AG10803 (cell line): ENCODE data around the gene SLC25A26.

Experiments
- DNase-seq: peaks from one replicate; pipeline ENCODE4 v3.0.0; 2010; ENCODE audit warnings: low read depth
- H3K4me3 ChIP-seq: 2 replicates; pipeline ENCODE4 v1.5.1; 2011; ENCODE audit warnings: mild to moderate bottlenecking, low read length, control low read depth
- TF ChIP-seq, protein P1 (sequence below): conservative IDR thresholded peaks from 2 replicates; pipeline ENCODE4 v1.5.1; 2011; ENCODE audit warnings: mild to moderate bottlenecking, low read length, control low read depth, inconsistent platforms

SLC25A26 gene

DNA sequence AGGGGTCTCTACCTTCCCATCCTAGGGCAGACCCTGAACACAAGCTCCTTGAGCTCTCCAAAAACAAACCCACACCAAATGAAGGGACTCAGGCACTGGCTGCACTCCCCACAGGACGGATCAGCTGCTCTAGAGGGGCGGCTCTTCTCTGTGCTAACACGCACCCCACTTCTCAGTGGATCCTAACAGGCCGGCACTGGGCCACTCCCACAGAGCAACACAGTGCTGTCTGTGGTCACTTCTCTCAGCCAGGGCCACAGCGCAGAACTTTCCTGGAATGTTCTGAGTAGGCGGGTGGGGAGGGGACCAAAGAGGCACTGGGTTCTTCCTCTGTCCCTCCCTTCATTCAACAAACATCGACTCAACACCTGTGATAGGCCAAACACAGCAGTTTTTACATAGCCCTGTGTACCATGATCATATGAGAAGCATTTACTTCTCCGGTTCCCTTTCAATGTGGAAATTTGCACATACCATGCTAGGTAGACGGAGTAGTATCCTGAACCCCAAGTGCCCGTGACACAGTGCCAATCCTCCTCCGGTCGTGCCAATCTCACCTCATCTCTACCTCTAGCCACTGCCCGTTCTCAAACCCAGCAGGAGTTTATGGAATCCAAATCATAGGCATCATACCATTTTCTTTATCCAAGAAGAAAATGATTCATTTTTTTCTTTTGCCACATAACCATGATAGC is 181.9 kb downstream of the SLC25A26 start:
- DNase-seq, result peak; percentile 36
- H3K4me3 ChIP-seq, result no peak overlapping the region
- TF ChIP-seq, protein P1, sequence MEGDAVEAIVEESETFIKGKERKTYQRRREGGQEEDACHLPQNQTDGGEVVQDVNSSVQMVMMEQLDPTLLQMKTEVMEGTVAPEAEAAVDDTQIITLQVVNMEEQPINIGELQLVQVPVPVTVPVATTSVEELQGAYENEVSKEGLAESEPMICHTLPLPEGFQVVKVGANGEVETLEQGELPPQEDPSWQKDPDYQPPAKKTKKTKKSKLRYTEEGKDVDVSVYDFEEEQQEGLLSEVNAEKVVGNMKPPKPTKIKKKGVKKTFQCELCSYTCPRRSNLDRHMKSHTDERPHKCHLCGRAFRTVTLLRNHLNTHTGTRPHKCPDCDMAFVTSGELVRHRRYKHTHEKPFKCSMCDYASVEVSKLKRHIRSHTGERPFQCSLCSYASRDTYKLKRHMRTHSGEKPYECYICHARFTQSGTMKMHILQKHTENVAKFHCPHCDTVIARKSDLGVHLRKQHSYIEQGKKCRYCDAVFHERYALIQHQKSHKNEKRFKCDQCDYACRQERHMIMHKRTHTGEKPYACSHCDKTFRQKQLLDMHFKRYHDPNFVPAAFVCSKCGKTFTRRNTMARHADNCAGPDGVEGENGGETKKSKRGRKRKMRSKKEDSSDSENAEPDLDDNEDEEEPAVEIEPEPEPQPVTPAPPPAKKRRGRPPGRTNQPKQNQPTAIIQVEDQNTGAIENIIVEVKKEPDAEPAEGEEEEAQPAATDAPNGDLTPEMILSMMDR, result no peak

DNA sequence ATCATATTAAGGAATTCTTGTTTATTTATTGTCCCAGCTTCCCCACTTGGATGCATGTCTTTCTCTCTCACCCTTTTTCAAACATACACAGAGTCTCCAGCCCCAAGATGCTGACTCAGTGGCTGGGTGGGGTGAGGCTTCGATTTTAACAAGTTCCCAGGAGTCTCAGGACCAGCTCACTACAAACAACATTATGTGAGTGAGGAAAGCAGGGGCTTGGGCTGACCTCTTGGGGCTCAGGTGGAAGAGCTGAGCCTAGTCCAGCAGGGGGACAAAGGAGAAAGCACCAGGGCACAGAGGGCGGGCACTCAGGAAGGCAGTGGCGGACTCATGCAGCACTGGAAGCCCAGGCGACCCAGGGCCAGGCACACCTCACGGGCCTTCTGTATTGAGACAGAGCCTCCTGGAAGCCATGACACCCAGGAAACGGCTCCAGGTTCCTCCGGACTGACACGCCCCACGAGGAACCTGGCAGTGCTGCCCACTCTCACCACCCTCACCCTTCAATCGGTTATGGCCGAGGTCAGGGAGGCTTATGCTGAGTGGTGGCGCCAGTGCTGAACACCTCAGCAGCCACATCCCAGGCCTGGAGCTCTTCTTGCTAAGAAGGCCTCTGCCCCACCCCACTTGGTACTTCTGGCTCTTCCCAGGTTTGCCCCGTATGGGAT is 182.7 kb downstream of the SLC25A26 start:
- no peak for DNase-seq

DNA sequence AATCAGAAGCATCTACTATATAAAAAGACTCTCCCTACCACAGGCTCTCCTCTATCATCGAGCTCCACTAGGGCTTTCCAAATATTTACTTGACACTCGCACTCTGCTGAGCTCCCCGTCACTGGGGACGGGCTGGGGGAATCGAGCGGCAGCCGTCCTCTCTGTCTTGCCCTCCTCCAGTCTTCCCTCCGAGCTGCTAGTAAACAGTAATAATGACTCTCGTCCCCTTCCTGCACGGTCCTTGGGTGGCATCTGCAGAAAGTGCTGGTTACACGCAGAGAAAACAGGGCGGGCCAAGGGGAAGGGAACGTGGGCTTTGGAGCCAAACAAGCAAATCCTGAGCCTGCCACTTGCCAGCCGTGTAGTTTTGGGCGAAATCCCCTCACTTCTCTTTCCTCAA is 183.4 kb downstream of the SLC25A26 start:
- no peak overlapping the region for H3K4me3 ChIP-seq
- DNase-seq, result no peak
- TF ChIP-seq, protein P1, result no peak

More for the DNA sequence above, 182.7 kb downstream of the SLC25A26 start:
- TF ChIP-seq, protein P1, result no peak
- no peak overlapping the region for H3K4me3 ChIP-seq

DNA sequence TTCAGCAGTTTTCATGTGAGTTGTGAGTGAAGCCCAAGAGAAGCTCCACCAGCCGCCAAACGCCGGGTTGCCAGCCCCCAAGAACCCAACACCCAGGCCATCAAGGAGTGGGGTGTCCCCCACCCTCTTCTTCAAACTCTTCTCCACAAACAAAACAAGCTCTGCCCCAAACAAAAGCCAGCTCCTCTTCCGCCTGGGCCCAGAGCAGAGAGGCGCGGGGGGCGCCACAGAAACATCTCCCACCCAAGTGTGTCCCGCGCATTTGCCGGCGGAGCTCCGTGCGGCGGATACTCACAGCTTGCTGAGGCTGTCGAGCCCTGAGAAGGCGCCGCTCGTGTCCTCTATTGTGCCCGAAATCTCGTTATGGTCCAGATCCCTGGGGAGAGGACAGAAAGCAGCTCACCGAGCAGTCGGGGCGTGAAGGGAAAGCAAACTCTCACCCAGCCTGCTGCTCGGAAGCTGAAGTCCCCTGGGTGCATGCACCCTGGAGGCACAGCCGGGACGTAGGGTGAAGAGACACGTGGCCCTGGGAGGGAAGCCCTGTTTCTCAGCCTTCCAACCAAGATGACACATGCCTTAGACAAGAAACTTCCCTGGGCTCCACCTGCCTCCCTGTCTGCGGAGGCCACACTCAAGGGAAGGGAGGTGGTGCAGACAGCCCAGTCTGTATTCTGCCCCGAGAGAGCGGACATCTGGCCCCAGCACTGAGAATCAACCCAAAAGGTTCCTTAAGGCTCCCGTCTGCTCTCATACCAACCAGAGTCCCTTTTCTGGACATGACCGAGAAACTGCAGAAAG is 184.3 kb downstream of the SLC25A26 start:
- no peak overlapping the region for H3K4me3 ChIP-seq
- DNase-seq, result no peak
- TF ChIP-seq, protein P1, result no peak

DNA sequence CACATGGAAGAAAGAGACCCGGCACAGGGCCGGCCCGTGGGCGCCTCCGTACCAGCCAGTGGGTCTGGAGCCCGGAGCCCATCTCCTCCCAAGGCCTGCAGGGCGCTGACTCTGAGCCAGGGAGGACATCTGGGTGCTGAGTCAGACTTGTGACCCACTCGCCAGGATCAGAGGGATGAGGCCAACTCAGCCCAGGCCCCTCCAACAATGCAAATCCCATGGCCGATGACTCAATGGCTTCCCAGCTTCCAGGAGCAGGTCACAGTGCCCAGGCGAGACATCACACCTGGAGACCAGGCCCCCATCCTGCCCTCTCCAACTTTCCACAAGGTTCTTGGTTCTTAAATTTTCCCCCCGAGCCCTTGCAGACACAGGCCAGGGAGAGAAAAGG is 184.9 kb downstream of the SLC25A26 start:
- H3K4me3 ChIP-seq, result no peak overlapping the region
- peak; percentile 86 for DNase-seq
- TF ChIP-seq, protein P1, result no peak

DNA sequence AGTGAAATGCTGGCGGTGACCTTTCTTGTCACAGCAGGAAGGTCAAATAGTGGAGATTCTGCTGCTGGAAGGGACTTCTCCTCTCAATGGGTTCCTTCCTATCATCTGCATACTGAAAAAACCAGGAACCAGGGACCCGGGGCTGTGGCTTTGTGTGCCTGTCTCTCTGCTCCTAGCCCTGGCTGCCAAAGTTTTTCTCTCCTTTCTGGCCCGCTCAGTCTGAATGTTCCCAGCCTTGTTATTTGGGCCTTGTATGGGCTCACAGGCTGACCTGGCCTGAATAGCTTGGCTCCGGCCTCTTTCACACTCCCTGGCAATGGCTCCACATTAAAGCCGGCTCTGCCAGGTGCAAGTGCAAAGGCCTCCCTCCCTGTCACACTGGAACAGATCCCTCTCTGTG is 185.4 kb downstream of the SLC25A26 start:
- H3K4me3 ChIP-seq, result no peak overlapping the region
- TF ChIP-seq, protein P1, result no peak
- no peak for DNase-seq
